Gastrocnemius medialis (tissue), 4 donors: ENCODE results near the gene WHRN. TPM values are rescaled to one million over a fixed set of nuclear protein-coding genes. Genes with fewer than 3 reads are reported as not detected.

ENCODE experiments used
- ATAC-seq, 2 donors: fragments of 150-250 bp; one replicate each; pipeline ENCODE4 v1.9.1; 2016
- DNase-seq, 2 donors: peaks; one replicate each; pipeline ENCODE4 v3.0.0-alpha.2; 2019
- H3K27ac ChIP-seq, 4 donors: fragments of 200-600 bp; sonication (generic); 1 replicate in 1 of 4; 2 replicates in 3 of 4; pipeline ENCODE4 v1.5.1; 2016 to 2018; ENCODE audit warnings: mild to moderate bottlenecking in 2 of 4, moderate library complexity in 1 of 4
- H3K27me3 ChIP-seq, 3 donors: fragments of 200-600 bp; sonication (generic) in 2 of 3; 1 replicate in 1 of 3; 2 replicates in 2 of 3; pipeline versions ENCODE4 v1.5.1 to v1.6.0; 2016 to 2019; ENCODE audit warnings: mild to moderate bottlenecking in 1 of 3, moderate library complexity in 1 of 3
- H3K36me3 ChIP-seq, 2 donors: fragments of 200-600 bp; sonication (generic) in 1 of 2; one replicate each; pipeline ENCODE4 v1.5.1; 2017 to 2018
- H3K4me1 ChIP-seq, 2 donors: fragments of 200-600 bp; sonication (generic) in 1 of 2; one replicate each; pipeline ENCODE4 v1.5.1; 2016 to 2017; ENCODE audit warnings: mild to moderate bottlenecking in 2 of 2
- H3K4me3 ChIP-seq, 4 donors: fragments of 200-600 bp; sonication (generic) in 3 of 4; 1 replicate in 1 of 4; 2 replicates in 3 of 4; pipeline ENCODE4 v1.5.1; 2016 to 2019; ENCODE audit warnings: mild to moderate bottlenecking in 2 of 4
- H3K9me3 ChIP-seq, 3 donors: fragments of 200-600 bp; sonication (generic) in 2 of 3; 1 replicate in 1 of 3; 2 replicates in 2 of 3; pipeline ENCODE4 v1.5.1; 2016 to 2019
- POLR2A ChIP-seq, 2 donors: fragments of 450-650 bp; IDR thresholded peaks; one replicate each; pipeline ENCODE4 v1.6.1; 2017; ENCODE audit warnings: antibody characterized with exemption in 2 of 2, mild to moderate bottlenecking in 2 of 2, moderate library complexity in 2 of 2
- in situ Hi-C, 4 donors: fragments of 200-750 bp; cut with MboI; loops; one replicate each; pipeline versions ENCODE4 v1.15.0 to v1.8.0; 2017; ENCODE audit warnings: low sequenced_read_pairs in 4 of 4
- intact Hi-C: fragments of 100-400 bp; cut with DNase I; formaldehyde crosslinking; loops from one replicate; pipeline ENCODE4 v1.15.1; 2023; ENCODE audit warnings: low total_unique reads
- total RNA-seq, 4 donors: library from RNA; depleted of rRNA; stranded (reverse); fragments of >200 nt; gene quantifications; one replicate each; pipeline versions ENCODE4 v1.1.0 to v1.2.3, GENCODE V29; 2016
- TF ChIP-seq, protein P1 (sequence below), 5 experiments: fragments of 450-650 bp in 3 of 5; fragments of 200-600 bp in 2 of 5; sonication (generic) in 2 of 5; IDR thresholded peaks in 4 of 5; conservative IDR thresholded peaks in 1 of 5; 1 replicate in 4 of 5; 2 replicates in 1 of 5; pipeline ENCODE4 v1.5.1; 2016 to 2019; ENCODE audit warnings: antibody characterized with exemption in 5 of 5, mild to moderate bottlenecking in 3 of 5, moderate library complexity in 3 of 5

WHRN gene
- total RNA-seq, 4 donors from 2014 or later = 0.16 to 0.18 TPM; not detected in 2

DNA sequence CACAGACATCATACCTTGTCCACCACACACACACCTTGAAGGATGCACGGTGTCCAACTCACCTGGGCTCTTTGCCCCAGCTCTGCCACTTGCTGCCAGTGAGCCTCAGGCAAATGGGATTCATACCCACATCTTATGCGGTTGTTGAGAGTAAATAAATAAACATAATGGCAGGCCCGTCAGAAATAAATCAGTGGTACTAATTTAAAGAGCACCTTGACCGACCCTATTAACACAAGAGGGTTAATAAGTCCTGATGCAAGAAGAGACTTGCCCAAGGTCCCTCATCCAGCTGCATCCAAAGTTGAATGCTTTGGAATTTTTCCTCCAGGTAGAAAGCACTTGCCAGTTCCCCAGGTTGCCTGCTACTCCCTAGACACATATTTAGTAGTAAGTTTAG, 105.9 kb downstream of the WHRN start:
- ATAC-seq (no peak), DNase-seq (no peak)
- TF ChIP-seq POLR2A (IDR thresholded peaks at IDR 0.05) = no peak
- TF ChIP-seq, protein P1, sequence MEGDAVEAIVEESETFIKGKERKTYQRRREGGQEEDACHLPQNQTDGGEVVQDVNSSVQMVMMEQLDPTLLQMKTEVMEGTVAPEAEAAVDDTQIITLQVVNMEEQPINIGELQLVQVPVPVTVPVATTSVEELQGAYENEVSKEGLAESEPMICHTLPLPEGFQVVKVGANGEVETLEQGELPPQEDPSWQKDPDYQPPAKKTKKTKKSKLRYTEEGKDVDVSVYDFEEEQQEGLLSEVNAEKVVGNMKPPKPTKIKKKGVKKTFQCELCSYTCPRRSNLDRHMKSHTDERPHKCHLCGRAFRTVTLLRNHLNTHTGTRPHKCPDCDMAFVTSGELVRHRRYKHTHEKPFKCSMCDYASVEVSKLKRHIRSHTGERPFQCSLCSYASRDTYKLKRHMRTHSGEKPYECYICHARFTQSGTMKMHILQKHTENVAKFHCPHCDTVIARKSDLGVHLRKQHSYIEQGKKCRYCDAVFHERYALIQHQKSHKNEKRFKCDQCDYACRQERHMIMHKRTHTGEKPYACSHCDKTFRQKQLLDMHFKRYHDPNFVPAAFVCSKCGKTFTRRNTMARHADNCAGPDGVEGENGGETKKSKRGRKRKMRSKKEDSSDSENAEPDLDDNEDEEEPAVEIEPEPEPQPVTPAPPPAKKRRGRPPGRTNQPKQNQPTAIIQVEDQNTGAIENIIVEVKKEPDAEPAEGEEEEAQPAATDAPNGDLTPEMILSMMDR (IDR thresholded peaks at IDR 0.05 in 4 of 5, conservative IDR thresholded peaks at IDR 0.05 in 1 of 5) = no peak
- H3K27me3 ChIP-seq = no peaks in the 10 kb centered on the region
- intact Hi-C loops = no loop called here
- peaks cover 0 to 7% of the 10 kb centered on the region in 2 donors for H3K4me1 ChIP-seq
- in situ Hi-C loops = no loop called here
- H3K9me3 ChIP-seq = no peaks in the 10 kb centered on the region
- H3K4me3 ChIP-seq = no peak overlapping the region
- H3K36me3 ChIP-seq = no peaks in the 10 kb centered on the region
- no peak overlapping the region for H3K27ac ChIP-seq

DNA sequence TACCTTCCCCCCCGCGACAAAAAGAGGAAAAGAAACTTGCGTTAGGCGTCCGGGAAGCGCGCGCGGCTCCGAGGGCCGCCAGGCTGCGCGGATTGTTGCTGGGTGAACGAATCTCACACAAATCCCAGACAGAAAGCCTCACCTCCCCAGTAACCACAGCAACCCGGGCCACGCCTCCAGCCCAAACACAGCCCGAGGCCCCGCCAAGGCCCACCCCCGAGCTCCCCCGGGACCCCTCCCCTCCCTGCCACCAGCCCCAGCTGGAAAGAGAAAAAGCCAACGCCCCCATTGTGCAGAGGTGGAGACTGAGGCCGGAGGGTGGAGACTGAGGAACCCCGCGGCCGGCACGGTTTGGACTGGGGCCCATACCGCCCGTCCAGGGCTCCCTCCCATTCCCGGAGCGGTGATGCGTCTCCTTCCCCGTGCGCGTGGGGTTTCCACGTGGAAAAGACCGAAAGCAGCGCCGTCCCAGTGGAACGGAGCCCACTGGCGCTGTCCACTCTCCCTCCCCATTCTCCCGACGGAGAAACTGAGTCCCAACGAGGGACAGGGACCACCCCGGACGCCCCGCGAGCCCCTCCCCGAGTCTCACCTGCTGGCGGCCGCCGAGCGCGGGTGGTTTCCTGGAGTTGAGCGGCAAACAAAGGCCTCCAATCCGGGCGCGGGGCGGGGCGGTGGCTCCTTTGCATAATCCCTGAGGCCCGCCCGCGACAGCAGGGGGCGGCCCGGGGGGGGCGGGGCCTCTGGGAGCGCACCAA, 107.2 kb downstream of the WHRN start:
- no peaks in the 10 kb centered on the region for H3K36me3 ChIP-seq
- H3K9me3 ChIP-seq = no peaks in the 10 kb centered on the region
- in situ Hi-C loops = no loop called here
- H3K4me1 ChIP-seq = peaks cover 0 to 7% of the 10 kb centered on the region in 2 donors
- TF ChIP-seq, protein P1 (IDR thresholded peaks at IDR 0.05 in 4 of 5, conservative IDR thresholded peaks at IDR 0.05 in 1 of 5) = peak in 2 of 5 experiments; percentile 16 to 20
- peak; percentile 36 to 58 for TF ChIP-seq POLR2A (IDR thresholded peaks at IDR 0.05)
- intact Hi-C loops = no loop called here
- peak overlapping the region; percentile 61 to 77 (median 76) for H3K27ac ChIP-seq
- peak; percentile 88 to 91 for DNase-seq
- peak; percentile 88 to 90 for ATAC-seq
- H3K4me3 ChIP-seq = peak overlapping the region; percentile 83 to 93 (median 86)
- H3K27me3 ChIP-seq = no peaks in the 10 kb centered on the region

- Histone ChIP-seq H3K36me3 (no peaks in the 10 kb centered on the region), H3K4me3 (peak overlapping the region; percentile 83 to 93 (median 86)), H3K4me1 (peaks cover 0 to 7% of the 10 kb centered on the region in 2 donors), H3K27me3 (no peaks in the 10 kb centered on the region), H3K9me3 (no peaks in the 10 kb centered on the region), H3K27ac (peak overlapping the region; percentile 61 to 77 (median 76))
- intact Hi-C loops (no loop called here), in situ Hi-C loops (no loop called here)
- no peak for TF ChIP-seq POLR2A (IDR thresholded peaks at IDR 0.05)
- TF ChIP-seq, protein P1 (IDR thresholded peaks at IDR 0.05 in 4 of 5, conservative IDR thresholded peaks at IDR 0.05 in 1 of 5) = no peak
- no peak for DNase-seq
- ATAC-seq = no peak
Measured at GRCh38 chr9:114397219-114397847, 107.9 kb downstream of the WHRN start.

DNA sequence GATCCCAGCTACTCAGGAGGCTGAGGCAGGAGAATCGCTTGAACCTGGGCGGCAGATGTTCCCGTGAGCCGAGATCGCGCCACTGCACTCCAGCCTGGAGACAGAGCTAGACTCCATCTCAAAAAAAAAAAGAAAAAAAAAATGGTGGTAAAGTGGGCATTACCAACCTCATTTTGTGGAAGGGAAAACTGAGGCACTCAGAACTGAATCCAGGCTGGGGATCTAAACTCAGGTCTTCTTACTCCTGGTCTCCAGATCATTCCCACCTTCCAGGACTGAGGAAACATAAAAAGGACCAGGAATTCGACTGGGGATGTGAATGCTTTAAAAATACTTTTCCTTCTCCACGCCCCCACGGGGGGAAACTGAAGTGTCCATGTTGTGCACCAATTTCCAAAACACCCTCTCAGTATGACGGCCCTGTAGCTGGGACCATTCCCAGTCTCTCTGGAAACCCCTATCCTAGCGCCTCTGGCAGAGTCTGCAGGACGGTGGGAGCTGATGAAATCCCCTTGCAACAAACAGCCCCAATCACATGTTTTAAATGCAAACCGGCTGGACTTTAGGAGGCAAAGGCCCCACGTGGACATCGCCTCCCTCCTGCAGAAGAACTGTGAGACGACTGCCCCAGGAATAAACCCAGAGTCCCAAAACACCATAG, 108.6 kb downstream of the WHRN start:
- in situ Hi-C loops = no loop called here

More for the DNA sequence above, 108.6 kb downstream of the WHRN start:
- DNase-seq = no peak
- intact Hi-C loops = no loop called here
- peak overlapping the region in 2 of 4 donors; percentile 74 to 77 for H3K27ac ChIP-seq
- no peaks in the 10 kb centered on the region for H3K9me3 ChIP-seq
- no peak for TF ChIP-seq POLR2A (IDR thresholded peaks at IDR 0.05)
- TF ChIP-seq, protein P1 (IDR thresholded peaks at IDR 0.05 in 4 of 5, conservative IDR thresholded peaks at IDR 0.05 in 1 of 5) = no peak
- peaks cover 0 to 7% of the 10 kb centered on the region in 2 donors for H3K4me1 ChIP-seq
- ATAC-seq = no peak
- no peak overlapping the region for H3K4me3 ChIP-seq
- no peaks in the 10 kb centered on the region for H3K36me3 ChIP-seq
- H3K27me3 ChIP-seq = no peaks in the 10 kb centered on the region
